ENCODE data around the gene BSND.
"Not testable (repeated sequence)": the region's sequence is repeated elsewhere in the genome, so short reads cannot be mapped to it uniquely, and the experiment has no call there.

Gene BSND

DNA sequence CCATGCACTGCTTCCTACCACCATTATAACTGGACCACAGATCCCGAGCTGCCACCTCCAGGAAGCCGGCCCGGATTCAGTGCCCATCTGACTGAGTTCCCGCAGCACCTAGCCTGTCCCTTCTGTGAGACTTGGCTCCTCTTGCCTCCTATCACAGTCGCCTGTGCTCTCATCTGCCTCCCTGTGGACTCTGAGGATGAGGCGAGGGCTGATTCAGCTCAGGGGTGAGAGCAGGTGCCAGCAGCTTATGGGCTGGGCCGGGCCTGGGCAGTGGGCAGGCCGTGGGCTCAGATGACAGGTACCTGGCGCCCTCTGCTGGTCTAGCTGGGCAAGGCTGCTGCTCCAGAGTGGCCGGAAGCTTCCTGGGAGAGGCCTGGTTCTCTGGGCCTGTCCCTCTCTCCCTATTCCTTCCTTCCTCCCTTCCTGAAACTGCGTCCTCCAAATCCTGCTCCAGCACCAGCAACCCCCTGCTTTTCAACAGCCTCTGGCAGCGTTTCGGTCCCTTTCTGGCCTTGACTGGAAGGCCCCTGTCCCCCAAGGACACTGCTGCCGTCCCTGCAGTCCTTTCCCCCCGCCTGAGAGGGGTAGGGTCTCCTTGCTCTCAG is 23.3 kb downstream of the BSND start:
- DNase-seq (ENCODE audit: low spot score): peak; percentile 90

DNA sequence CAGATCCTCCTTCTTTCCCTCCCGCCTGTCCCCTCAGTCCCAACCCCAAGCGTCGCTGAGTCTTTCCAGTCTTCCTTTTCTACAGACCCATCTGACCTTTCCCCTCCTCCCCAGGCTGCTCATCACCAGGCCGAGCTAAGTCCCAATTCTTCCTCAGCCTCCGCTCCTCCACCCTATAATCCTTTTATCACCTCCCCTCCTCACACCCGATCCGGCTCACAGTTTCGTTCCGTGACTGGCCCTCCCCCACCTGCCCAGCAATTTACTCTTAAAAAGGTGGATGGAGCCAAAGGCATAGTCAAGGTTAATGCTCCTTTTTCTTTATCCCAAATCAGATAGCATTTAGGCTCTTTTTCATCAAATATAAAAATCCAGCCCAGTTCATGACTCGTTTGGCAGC is 25.4 kb downstream of the BSND start:
- DNase-seq (ENCODE audit: low spot score): not testable (repeated sequence)

DNA sequence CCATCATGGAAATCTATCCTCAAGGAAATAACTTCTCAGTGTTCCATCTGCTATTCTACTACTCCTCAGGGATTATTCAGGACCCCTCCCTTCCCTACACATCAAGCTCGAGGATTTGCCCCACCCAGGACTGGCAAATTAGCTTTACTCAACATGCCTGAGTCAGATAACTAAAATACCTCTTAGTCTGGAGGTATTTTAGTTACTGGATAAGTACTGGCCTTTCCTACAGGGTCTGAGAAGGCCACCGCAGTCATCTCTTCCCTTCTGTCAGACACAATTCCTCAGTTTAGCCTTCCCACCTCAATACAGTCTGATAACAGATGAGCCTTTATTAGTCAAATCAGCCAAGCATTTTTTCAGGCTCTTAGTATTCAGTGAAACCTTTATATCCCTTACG is 27.9 kb downstream of the BSND start:
- not testable (repeated sequence) for DNase-seq (ENCODE audit: low spot score)

DNA sequence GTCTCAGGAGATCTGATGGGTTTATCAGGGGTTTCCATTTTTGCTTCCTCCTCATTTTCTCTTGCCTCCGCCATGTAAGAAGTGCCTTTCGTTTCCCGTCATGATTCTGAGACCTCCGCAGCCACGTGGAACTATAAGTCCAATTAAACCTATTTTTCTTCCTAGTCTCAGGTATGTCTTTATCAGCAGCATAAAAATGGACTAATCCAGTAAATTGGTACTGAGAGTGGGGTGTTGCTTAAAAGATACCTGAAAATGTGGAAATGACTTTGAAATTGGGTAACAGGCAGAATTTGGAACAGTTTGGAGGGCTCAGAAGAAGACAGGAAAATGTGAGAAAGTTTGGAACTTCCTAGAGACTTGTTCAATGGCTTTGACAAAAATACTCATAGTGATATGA is 32.4 kb downstream of the BSND start:
- DNase-seq (ENCODE audit: low spot score): not testable (repeated sequence)

DNA sequence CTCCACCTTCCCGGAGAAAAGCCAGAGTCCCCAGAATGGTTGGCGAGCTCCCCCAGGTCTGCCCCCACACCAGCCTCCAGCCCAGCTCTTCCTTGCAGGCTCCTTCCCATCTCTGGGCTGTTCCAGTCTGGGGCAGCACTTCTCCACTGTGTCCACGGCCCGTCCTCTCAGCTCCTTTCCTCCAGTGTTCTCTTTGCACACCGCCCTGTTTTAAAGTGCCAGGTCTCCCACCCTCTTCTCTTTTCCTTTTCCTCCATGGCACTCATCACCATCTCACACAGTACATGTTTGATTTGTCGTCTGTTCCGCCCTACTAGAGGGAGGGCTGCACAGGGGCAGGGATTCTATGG is 34.5 kb downstream of the BSND start:
- DNase-seq (ENCODE audit: low spot score): no peak

DNA sequence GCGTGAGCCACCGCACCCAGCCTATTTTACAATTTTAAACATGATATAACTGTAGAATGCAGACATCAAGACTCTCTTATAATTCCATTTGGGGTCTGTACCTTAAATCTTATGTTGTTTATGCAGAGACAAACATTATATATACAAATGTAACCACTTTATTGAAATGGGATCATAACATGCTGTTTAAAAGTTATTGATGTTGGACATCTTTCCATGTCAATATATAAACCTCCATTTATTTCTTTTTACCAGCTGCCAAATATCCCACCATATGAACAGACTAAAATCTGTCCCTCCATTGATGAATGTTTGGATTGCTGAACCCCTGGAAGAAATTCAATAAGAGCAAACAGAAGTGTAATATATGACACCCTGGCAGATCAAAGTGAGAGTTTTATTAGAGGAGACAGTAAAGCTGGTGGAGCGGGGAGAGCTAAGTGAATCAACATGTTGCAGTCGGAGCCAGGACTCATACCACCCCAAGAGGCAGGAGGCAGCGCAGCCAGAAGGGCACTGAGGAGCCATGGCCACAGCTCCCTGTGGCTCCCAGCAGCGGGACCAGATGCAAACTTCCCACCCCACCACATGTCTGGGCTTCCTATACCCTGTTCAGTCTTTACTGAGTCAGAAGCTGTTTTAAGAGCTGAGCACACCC is 35.9 kb downstream of the BSND start:
- DNase-seq (ENCODE audit: low spot score): no peak

DNA sequence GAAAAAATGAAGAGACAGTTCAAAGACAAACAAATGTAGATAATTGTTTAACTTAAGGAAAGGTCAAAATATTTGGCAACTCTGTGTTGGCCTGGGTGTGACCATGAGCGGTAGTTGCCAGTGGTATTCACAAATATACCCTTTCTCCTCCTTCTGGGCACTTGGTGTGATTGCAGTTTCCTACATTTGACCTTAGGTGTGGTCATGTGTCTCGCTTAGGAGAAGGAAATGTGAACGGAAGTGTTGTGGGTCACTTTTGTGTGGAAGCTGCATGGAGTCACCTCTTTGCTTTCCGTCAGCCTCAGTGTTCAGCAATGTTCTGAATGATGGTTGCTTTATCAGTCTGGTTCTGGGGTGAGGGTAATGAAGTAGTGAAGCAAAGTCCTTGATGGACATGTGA is 37.2 kb downstream of the BSND start:
- peak; percentile 17 for DNase-seq (ENCODE audit: low spot score)

DNA sequence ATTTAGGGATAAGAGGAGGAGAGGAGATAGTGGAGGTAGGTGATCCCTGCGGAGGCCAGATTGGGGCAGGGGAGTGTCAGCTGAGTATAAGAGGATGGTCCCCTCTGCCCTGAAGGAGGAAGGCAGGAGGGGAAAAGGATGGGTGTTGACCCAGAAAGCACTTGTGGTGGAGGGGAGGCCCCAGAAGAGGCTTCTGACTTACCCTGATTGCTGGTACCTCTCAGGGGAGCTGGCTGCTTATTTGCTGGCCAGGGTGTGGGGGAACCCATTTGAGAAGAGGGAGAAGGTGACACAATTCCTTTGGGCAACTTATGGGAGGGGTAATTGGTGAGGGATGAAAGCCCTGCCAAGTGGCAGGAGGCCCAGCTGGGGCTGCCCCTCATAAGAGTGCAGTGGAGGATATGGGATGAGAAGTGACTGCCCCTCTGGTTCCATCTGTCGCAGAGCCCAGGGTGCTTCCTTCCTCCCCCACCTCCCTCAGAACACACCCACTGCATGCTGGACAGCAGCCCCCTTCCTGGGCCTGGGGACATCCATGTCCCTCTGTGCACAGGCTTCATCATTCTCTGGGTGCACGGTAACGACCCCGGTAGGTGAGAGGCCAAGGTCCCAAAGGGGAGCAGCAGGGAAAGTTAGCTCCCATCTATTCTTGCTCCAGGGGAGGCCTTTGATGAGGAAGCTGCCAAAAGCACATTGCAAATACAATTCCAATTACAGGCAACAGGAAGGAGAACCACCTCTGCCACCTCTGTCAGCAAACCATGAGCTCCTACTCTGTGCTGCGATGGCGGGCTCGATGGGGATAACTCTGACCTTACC is 39.2 kb downstream of the BSND start:
- no peak for DNase-seq (ENCODE audit: low spot score)

DNA sequence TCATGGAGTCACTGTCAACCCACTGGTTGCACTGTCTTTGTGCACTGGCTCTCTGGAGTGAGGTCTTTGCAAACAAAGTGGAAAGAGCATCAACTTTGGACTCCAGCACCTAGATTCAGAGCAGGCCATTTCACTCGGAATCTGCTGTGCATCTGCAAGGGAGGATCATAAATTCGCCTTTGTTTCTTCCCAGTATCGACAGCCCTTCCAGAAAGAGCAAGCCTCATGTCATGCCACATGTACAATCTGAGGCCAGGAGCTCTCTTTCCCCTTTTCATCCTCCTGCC is 39.8 kb downstream of the BSND start:
- no peak for DNase-seq (ENCODE audit: low spot score)

DNA sequence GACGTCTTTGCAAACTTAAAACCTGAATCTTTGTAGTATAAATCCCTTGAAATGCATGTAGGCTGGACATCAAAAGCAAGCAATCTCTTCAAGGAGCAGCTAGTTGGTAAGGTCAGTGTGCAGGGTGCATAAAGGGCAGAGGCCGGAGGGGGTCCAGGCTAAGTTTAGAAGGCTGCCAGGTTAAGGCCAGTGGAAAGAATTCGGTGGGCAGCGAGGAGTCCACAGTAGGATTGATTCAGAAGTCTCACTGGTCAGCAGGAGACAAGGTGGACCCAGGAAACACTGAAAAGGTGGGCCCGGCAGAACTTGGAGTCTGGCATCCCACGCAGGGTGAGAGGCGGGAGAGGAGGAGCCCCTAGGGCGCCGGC is 40.2 kb downstream of the BSND start:
- no peak for DNase-seq (ENCODE audit: low spot score)

DNA sequence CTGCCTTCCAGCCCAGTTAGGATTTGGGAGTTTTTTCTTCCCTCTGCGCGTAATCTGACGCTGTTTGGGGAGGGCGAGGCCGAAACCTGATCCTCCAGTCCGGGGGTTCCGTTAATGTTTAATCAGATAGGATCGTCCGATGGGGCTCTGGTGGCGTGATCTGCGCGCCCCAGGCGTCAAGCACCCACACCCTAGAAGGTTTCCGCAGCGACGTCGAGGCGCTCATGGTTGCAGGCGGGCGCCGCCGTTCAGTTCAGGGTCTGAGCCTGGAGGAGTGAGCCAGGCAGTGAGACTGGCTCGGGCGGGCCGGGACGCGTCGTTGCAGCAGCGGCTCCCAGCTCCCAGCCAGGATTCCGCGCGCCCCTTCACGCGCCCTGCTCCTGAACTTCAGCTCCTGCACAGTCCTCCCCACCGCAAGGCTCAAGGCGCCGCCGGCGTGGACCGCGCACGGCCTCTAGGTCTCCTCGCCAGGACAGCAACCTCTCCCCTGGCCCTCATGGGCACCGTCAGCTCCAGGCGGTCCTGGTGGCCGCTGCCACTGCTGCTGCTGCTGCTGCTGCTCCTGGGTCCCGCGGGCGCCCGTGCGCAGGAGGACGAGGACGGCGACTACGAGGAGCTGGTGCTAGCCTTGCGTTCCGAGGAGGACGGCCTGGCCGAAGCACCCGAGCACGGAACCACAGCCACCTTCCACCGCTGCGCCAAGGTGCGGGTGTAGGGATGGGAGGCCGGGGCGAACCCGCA is 40.8 kb downstream of the BSND start, which contains the start of gene PCSK9:
PCSK9 (plus strand) TSS at position 207 of the 741 bp plus-strand sequence; CDS start at position 497, 290 bp downstream.
- DNase-seq (ENCODE audit: low spot score): peak; percentile 84

DNA sequence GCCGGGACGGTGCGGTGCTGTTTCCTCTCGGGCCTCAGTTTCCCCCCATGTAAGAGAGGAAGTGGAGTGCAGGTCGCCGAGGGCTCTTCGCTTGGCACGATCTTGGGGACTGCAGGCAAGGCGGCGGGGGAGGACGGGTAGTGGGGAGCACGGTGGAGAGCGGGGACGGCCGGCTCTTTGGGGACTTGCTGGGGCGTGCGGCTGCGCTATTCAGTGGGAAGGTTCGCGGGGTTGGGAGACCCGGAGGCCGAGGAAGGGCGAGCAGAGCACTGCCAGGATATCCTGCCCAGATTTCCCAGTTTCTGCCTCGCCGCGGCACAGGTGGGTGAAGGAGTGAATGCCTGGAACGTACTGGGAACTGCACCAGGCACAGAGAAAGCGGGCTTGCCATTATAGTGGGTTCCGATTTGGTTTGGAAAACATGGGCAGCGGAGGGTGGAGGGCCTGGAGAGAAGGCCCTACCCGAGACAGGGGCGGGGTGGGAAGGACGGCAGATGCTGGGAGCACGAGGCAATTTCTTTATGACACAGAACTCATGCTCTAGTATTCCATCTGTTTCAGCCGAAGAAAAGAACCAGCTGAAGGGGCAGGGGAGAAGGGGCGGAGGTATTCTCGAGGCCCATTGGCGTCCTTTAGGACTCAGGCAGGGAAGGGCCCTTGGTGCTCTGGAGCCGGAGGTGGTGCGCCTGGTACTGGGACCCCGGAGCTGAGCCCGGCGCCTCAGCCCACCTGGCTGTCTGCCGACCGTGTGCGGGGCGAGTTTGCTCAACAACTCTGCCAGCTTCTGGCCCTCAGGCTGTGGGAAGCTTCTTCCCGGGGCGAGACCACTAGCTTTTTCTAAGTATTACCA is 41.6 kb downstream of the BSND start:
- peak; percentile 23 for DNase-seq (ENCODE audit: low spot score)

DNA sequence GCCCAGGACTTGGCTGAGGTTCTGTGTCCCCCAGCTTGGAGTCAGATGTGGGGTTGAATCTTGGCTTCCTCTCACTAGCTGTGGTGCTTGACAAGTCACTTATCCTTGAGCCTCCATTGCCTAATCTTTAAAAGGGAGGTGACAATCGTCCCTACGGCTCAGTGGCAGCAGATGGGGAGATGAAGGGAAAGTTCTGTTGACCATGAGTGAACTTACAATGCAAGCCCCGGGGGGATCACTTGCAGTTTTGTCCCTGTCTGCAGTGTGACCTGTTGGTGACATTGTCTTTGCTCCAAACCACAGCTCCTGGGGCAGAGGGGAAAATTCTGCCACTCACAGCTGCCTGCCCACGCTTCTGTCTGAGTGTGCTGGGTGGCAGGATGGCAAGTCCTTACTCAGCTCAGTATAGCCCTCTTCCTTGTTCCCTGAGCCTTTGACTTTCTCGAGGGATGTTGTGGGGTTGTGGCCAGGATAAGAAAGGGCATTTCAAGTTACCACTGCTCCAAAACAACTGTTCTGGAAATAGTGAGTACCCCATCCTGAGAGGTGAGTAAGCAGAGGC is 42.3 kb downstream of the BSND start:
- DNase-seq (ENCODE audit: low spot score): no peak

DNA sequence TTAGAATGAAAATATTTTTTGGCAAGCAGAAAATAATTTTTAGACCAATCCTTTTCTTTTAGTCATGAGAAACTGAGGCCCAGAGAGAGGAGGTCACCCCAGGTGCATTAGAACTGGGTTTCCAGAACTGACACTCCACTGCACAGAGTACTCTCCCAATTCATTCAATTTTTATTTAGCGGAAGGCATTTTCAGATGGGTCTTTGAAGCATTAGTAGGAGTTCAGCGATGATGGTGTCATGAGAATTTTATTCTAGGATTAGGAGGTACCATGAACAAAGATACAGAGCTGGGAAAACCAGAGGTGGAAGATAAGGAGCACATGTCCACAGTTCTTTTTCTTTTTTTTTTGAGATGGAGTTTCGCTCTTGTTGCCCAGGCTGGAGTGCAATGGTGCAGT is 42.9 kb downstream of the BSND start:
- no peak for DNase-seq (ENCODE audit: low spot score)

DNA sequence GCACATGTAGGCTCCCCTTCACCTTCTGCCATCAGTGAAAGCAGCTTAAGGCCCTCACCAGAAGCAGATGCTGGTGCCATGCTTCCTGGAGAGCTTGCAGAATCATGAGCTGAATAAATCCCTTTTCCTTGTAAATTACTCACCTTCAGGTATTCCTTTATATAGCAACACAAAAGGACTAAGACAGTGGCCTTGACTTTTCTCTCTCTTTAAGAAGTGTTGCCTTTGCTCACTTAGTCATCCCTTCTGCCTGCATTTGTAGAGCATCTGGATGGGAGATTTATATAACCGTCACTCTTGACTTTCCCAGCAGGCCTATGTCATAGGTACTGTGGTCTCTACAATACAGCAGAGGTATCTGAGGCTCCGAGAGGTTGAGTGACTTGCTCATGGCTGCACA is 44.3 kb downstream of the BSND start:
- DNase-seq (ENCODE audit: low spot score): no peak

DNA sequence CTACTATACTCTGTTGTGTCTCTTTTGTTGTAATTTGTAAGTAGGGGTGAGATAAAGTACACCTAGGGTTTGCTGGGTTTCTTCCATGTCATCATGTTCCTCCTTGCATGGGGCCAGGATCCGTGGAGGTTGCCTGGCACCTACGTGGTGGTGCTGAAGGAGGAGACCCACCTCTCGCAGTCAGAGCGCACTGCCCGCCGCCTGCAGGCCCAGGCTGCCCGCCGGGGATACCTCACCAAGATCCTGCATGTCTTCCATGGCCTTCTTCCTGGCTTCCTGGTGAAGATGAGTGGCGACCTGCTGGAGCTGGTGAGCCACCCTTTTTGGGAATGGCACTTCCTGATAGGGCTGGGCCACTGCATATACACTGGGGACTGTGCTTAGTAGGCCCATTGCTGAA is 45.0 kb downstream of the BSND start:
- DNase-seq (ENCODE audit: low spot score): no peak

DNA sequence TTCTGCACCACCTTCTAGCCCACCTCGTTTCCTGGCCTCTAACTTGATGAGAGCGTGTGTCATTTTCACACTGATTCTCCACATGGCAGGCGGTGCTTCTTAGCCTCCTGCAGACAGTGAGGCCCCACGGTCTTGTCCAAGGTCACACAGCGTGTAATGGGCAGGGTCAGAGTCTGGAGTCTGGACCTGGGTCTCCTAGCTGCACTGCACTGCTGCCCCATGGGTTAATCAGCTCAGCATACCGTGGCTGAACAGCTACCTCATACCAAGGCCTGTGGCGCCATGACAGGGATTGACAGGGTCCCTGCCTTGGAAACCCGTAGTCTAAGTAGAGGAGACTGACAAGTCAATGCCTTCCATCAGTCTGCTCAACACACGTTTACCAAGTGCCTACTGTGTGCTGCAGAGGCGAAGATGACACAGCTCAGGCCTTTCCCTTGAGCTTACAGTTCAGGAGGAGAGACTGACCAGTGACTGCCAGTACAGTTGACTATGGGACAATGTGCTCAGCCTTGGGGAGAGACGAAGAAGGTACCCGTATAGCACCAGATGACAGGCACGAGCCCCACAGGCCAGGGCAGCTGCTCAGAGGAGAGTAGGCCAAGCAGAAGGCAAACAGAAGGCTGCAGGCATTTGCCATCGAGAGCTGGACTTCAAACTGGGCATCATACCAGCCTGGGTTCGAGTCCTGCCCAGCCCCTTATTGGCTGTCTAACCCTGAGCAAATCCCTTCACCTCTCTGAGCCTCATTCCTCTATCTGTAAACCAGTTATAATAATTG is 46.1 kb downstream of the BSND start:
- no peak for DNase-seq (ENCODE audit: low spot score)

DNA sequence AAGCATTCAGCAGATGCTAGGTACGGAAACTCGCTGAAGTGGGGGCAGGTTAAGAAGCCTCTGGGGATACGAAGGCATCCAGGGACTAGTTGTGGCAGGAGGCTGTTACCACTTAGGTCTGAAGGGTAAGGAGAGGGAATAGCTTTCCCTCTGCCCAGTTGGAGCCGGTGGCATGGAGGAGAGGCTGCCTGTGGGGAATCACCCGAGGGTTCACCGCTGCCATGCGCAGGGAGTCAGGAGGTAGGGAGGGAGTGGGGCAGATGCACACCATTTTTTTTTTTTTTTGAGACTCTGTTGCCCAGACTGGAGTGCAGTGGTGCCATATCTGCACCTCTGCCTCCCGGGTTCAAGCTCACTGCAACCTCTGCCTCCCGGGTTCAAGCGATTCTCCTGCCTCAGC is 46.7 kb downstream of the BSND start:
- no peak for DNase-seq (ENCODE audit: low spot score)

DNA sequence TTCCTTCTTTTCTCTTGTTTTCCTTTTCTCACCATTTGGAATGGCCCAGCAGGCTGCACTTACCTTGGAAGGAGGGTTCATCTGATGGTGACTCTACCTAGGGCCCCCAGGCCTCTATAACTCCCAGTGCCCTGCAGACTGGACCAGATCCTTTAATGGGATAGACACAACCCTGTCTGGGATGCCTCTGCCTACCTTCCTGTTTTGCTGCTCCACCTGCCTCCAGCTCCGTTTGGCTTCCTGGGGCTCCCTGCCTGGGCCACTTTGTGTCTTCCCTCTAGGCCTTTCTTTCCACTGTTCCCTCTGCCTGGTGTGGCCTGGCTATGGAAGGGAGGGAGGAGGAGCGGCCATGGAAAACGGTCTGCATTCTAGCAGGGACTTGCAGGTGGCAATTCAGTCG is 48.1 kb downstream of the BSND start:
- DNase-seq (ENCODE audit: low spot score): no peak

DNA sequence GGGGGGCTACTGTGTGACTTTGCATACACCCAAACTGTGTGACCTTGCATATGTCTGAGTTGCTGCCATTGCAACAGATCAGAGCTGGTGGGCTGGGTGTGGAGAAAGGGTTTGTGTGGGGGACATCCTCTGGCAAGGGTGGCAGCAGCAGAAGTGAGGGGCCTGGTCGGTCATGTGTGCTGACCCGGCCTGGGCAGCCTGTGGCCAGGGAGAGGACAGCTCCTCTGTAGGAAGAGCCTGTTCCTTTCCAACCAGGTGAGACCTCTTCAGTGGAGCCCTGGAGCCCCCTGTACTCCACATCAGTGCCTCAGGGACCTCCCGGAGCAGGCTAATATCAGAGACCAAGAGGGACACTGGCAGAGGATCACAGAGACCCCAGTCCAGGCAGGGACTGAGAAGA is 48.9 kb downstream of the BSND start:
- DNase-seq (ENCODE audit: low spot score): no peak

Data from SW480 (cell line).